ENCODE results near the gene INS.

INS gene

DNA sequence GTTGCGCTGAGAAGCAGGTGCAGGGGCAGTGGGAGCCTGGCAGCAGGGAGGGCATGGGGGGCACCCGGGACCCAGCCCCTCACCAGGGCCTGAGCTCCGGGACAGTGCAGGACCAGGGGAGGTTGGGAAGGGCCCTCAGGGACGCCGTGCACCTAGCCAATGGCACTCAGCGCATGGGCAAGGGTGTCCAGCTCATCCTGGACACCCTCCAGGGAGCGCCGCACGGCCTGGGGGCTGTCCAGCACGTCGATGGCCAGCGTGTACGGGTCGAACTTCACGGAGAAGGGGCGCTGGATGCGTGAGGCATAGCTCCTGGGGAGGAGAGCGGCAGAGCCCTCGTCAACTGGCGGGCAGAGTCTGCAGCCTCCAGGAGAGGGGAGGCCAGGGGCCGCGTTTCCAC is 3.1 kb upstream of the INS start:
- no peak for DNase-seq

GRCh38 chr11:2163428-2163978 is 2.5 kb upstream of the INS start:
- DNase-seq = no peak

DNA sequence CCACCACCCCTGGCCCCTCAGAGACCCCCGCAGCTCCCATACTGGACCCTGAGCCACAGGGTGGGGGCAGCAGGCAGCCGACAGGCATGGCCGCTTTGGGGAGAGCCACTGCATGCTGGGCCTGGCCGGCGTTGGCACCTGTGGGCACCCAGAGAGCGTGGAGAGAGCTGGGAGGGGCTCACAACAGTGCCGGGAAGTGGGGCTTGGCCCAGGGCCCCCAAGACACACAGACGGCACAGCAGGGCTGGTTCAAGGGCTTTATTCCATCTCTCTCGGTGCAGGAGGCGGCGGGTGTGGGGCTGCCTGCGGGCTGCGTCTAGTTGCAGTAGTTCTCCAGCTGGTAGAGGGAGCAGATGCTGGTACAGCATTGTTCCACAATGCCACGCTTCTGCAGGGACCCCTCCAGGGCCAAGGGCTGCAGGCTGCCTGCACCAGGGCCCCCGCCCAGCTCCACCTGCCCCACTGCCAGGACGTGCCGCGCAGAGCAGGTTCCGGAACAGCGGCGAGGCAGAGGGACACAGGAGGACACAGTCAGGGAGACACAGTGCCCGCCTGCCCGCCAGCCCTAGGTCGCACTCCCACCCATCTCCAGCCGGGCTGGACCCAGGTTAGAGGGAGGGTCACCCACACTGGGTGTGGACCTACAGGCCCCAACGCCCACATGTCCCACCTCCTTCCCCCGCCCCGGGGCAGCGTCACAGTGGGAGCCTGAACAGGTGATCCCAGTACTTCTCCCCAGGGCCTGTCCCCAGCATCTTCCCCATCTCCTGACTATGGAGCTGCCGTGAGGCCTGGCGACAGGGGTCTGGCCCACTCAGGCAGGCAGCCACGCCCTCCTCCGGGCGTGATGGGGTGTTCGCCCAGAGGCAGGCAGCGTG is 1.2 kb downstream of the INS start:
- no peak for DNase-seq

GRCh38 chr11:2158966-2159365 is 2.0 kb downstream of the INS start:
- DNase-seq = no peak

DNA sequence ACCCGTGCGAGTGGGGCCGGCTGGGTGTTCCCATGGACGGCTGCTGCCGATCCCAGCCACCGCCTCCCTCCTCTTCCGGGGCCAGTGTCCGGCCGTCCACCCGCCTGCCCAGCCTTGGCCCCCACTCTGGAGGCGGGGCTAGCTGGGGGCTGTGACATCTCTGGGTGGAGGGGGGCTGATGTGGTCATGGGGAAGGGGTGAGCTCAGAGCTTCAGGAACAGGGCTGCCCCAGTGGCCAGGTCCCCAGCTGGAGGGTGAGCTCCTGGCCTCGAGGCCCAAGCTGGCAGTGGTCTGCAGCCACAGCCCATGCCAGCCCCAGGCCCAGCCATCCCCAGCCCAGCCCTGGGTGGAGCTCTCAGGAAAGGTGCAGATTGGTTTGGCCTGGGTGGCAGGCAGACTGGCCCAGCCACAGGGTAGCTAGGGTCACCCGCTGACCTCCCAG is 2.7 kb downstream of the INS start:
- DNase-seq = no peak

DNA sequence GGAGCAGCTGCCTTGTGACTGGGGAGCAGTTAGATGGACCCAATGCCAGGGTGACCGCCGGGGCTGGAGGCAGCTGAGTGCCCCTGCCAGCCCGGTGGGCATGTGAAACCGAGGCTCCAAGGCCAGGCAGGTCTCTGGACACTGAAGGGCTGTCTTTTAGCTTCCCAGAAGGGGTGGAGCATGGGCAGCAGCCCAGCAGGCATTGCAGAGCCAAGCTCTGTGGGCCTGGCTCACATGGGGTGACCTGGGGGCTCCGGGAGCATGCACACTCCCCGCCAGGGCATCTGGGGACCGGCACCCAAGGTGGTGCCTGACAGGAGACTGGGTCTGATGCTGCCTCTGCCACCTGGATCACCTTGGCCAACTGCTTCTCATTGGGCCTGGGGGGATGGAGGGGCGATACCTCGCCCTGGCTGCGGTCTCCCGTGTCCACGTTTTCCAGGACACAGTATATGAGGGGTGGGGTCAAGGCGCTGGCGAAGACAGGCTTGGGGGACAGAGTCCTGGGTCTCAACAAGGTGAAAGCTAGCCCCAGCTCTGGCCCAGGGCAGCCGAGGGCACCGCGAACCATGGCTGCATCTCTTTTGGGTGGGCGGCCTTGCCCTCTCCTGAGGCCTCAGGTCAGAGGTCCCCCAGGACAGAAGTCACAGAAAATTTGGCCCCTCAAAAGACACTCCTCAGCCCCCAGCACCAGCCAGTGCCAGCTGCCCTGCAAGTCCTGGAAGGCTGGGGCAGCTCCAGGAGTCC is 3.5 kb downstream of the INS start:
- no peak for DNase-seq

- DNase-seq = peak; percentile 24
These were observed 4.4 kb downstream of the INS start for GRCh38 chr11:2156416-2157182.

DNA sequence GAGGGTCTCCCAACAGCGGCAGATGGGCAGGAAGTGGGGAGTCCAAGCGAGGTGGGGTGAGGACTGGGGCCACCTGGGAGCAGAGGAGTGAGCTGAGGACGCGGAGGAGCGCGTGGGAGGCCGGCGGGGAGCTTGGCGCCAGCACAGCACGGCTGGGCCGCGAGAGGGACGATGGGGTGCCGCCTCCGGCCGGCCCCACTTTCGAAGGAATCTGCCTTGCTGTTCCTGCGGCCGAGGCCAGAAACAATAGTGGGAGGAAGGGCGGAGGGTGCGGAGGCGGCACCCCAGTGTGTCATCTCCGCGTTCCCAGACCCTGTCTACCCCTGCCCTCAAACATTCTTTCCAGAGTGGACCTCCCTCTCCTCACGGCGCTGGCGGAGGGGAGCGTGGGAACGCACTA is 5.5 kb downstream of the INS start:
- DNase-seq = no peak

GRCh38 chr11:2154889-2155288 is 6.1 kb downstream of the INS start:
- no peak for DNase-seq

DNA sequence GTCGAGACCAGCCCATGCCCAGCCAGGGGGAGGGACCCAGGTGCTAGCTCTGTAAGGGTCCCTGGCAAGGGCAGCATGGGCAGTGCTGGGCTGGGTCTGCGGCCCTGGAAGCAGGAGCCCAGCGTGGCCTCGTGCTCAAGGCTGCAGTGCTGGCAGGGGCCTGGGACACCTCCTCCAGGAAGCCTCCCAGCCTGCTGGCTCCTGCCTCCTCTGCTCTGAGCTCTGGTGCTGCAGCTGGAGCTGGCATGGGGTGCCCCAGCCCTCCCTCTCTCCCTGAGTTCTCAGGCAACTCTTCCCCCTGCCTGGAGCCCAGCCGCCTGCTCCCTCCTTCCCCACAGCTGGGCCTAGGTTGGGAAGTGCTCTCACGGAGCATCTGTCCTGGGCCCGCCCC is 6.8 kb downstream of the INS start:
- DNase-seq = no peak

- no peak for DNase-seq
These were observed 7.3 kb downstream of the INS start for GRCh38 chr11:2153581-2154194.

- DNase-seq = peak; percentile 80
These were observed 9.3 kb downstream of the INS start for GRCh38 chr11:2151500-2152257.

DNA sequence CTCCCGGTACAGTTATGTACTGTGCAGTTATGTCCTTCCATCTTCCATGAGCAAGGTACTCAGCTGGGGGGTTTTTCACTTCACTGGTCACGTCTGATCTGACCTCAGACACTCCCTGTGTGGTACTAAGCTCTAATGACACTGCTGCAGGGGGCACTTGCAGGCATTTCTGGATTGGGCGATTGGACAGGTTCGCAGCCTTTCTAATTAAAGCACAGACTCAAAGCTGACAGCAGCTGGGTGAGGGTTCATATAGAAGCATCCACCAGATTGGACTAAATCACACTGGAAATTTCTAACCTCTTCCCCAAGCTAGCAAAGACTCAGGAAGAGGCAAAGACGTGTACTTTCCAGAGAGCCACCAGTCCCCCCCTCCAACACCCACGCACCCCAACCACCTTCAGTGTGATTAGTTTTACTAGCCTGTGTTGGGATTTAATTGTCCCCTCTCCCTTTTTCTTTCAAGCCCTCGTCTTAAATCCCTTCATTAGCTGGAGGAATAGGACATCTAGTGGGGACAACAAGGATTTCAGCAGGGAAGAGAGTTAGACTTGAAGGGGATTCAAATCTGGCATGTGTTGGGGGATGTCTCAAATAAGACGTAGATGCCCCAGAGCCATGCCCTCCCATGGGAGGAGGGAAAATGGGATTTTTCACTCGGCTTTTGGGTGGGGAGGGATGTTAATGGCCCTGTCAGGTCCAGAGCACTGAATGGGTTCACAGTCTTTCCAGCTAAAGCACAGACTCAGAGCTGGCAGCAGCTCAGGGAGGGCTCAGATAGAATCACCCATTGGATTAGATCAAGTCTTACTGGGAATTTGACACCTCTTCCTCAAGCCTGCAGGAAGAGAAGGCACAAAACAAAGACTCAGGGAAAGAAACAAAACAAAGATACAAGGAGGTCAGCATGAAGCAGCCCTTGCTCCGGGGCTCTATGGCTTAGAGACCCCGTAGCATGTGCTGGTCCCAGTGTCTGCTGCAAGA is 10.9 kb downstream of the INS start:
- DNase-seq = peak; percentile 19

- no peak for DNase-seq
These were observed 11.5 kb downstream of the INS start for GRCh38 chr11:2149460-2149859.

GRCh38 chr11:2148595-2148994 is 12.4 kb downstream of the INS start:
- DNase-seq = no peak

DNA sequence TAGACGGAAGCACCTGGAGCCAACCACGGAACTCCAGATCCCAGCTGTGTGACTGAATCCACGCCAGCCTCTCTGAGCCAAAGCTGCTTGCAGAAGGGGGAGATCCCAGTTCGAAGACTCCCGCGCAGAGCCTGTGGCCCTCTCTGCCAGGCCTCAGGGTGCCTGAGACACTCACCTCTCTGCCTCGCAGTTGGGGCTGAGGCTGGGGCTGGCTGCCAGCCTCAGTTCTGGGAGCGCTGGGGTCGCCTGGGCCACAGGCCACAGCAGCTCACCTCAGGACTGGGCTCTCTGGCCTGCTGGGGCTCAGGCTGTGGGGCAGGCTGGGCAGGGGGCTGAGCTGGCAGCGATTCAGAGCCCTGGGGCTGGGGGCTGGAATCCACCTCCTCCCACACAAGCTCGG is 13.6 kb downstream of the INS start:
- no peak for DNase-seq

DNA sequence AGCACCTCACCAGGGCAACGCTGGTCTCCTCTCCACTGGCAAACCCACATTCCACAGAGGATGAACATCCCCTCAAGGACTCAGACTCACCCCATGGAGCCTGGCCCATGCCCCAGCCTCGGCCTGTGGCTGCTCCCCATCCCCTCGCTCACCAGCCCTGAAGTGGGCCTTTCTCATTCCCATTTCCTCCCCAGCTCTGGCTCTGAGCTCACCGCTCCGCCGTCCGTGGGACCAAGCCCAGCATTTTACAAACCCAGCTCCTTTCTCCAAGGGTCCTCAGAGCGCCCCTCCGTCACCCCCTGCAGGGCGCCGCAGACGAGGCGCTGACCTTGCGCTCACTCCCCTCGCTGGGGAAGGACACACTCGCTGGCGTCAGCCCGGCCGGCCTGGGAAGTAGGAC is 15.0 kb downstream of the INS start:
- no peak for DNase-seq

- no peak for DNase-seq
These were observed 16.3 kb downstream of the INS start for GRCh38 chr11:2144544-2145248.

- no peak for DNase-seq
These were observed 17.0 kb downstream of the INS start for GRCh38 chr11:2143799-2144543.

Data from NCI-H748 treated with DMSO at 0.1 percent for 48 hours (cell line).